ENCODE results near the gene IGLL5. TPM values are rescaled to one million over a fixed set of nuclear protein-coding genes. Genes with fewer than 3 reads are reported as not detected.
A peak's percentile ranks its signal among the peaks of the same experiment; 100 is the strongest.

The IGLL5 gene
- total and polyA plus RNA-seq, 9 of the 15 experiments (the other 6 are each of a cell fraction or from before 2014, with no cell fraction given) = not detected

DNA sequence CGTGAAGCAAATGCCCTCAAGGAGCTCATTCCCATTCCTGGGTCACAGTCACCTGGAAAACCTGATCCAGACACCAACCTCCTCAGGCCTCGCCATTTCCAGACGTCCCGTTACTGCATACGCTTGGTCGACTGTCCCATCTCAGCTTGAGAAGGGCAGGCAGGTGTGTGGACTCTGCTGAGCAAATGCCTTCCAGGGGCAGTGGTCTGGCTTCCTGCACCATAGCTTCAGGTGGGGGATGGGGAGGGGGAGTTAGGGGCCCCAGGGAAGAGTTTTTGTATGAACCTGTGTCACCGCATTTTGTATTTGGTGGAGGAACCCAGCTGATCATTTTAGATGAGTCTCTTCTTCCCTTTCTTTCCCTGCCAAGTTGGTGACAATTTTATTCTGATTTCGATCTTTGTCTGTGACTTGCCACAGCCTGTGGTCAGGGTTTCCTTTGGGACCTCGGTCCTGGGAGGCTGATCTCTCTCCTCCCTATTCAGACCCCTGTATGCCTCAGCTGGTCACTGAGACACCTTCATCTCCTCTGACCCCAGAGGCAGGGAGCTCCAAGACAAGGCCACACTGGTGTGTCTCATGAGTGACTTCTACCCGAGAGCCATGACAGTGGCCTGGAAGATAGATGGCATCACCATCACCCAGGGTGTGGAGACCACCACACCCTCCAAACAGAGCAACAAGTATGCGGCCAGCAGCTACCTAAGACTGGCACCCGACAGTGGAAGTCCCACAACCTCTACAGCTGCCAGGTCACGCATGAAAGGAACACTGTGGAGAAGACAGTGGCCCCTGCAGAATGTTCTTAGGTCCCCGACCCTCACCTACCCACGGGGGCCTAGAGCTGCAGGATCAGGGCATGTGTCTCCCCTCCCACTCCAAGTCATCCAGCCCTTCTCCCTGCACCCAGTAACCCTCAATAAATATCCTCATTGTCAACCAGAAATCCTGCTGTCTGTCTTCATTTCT is 22.9 kb downstream of the IGLL5 start (continued):
- TF ChIP-seq, protein P1, sequence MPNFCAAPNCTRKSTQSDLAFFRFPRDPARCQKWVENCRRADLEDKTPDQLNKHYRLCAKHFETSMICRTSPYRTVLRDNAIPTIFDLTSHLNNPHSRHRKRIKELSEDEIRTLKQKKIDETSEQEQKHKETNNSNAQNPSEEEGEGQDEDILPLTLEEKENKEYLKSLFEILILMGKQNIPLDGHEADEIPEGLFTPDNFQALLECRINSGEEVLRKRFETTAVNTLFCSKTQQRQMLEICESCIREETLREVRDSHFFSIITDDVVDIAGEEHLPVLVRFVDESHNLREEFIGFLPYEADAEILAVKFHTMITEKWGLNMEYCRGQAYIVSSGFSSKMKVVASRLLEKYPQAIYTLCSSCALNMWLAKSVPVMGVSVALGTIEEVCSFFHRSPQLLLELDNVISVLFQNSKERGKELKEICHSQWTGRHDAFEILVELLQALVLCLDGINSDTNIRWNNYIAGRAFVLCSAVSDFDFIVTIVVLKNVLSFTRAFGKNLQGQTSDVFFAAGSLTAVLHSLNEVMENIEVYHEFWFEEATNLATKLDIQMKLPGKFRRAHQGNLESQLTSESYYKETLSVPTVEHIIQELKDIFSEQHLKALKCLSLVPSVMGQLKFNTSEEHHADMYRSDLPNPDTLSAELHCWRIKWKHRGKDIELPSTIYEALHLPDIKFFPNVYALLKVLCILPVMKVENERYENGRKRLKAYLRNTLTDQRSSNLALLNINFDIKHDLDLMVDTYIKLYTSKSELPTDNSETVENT (CRISPR knock-in tag; IDR thresholded peaks at IDR 0.05) = peak; percentile 72; the same call in 1 of the 2 replicates
- TF ChIP-seq MCM7 (IDR thresholded peaks at IDR 0.05) (0 out of 4 replicates have a peak, but pooled peaks of 1 of the 2 experiments have one; percentile 63), GTF2F1 (IDR thresholded peaks at IDR 0.05; ENCODE audit: low read depth, low read length) (0 out of 2 replicates have a peak, but pooled peaks have one; percentile 3), MAFF (IDR thresholded peaks at IDR 0.05; ENCODE audit: low read length) (no peak), PRMT5 (CRISPR knock-in tag; IDR thresholded peaks at IDR 0.05) (0 out of 2 replicates have a peak, but pooled peaks have one; percentile 56), MAFK (IDR thresholded peaks at IDR 0.05; ENCODE audit: low read length) (peak; percentile 12; the same call in 1 of the 2 replicates), CCAR2 (IDR thresholded peaks at IDR 0.05; ENCODE audit: low read depth, low read length) (0 out of 2 replicates have a peak, but pooled peaks have one; percentile 54), ZNF174 (CRISPR knock-in tag; IDR thresholded peaks at IDR 0.05) (no peak), ZKSCAN8 (CRISPR knock-in tag; IDR thresholded peaks at IDR 0.05) (no peak), ETV1 (tag; conservative IDR thresholded peaks at IDR 0.05; ENCODE audit: low read depth) (no peak)
- TF ChIP-seq, protein P2, sequence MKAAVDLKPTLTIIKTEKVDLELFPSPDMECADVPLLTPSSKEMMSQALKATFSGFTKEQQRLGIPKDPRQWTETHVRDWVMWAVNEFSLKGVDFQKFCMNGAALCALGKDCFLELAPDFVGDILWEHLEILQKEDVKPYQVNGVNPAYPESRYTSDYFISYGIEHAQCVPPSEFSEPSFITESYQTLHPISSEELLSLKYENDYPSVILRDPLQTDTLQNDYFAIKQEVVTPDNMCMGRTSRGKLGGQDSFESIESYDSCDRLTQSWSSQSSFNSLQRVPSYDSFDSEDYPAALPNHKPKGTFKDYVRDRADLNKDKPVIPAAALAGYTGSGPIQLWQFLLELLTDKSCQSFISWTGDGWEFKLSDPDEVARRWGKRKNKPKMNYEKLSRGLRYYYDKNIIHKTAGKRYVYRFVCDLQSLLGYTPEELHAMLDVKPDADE (conservative IDR thresholded peaks at IDR 0.05; ENCODE audit: control insufficient read depth, low read depth, low read length) = 0 out of 2 replicates have a peak, but pooled peaks have one; percentile 50
- TF ChIP-seq, protein P3, sequence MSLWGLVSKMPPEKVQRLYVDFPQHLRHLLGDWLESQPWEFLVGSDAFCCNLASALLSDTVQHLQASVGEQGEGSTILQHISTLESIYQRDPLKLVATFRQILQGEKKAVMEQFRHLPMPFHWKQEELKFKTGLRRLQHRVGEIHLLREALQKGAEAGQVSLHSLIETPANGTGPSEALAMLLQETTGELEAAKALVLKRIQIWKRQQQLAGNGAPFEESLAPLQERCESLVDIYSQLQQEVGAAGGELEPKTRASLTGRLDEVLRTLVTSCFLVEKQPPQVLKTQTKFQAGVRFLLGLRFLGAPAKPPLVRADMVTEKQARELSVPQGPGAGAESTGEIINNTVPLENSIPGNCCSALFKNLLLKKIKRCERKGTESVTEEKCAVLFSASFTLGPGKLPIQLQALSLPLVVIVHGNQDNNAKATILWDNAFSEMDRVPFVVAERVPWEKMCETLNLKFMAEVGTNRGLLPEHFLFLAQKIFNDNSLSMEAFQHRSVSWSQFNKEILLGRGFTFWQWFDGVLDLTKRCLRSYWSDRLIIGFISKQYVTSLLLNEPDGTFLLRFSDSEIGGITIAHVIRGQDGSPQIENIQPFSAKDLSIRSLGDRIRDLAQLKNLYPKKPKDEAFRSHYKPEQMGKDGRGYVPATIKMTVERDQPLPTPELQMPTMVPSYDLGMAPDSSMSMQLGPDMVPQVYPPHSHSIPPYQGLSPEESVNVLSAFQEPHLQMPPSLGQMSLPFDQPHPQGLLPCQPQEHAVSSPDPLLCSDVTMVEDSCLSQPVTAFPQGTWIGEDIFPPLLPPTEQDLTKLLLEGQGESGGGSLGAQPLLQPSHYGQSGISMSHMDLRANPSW (CRISPR knock-in tag; IDR thresholded peaks at IDR 0.05) = peak; percentile 63; the same call in 1 of the 2 replicates
- TF ChIP-seq, protein P4, sequence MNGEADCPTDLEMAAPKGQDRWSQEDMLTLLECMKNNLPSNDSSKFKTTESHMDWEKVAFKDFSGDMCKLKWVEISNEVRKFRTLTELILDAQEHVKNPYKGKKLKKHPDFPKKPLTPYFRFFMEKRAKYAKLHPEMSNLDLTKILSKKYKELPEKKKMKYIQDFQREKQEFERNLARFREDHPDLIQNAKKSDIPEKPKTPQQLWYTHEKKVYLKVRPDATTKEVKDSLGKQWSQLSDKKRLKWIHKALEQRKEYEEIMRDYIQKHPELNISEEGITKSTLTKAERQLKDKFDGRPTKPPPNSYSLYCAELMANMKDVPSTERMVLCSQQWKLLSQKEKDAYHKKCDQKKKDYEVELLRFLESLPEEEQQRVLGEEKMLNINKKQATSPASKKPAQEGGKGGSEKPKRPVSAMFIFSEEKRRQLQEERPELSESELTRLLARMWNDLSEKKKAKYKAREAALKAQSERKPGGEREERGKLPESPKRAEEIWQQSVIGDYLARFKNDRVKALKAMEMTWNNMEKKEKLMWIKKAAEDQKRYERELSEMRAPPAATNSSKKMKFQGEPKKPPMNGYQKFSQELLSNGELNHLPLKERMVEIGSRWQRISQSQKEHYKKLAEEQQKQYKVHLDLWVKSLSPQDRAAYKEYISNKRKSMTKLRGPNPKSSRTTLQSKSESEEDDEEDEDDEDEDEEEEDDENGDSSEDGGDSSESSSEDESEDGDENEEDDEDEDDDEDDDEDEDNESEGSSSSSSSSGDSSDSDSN (IDR thresholded peaks at IDR 0.05; ENCODE audit: borderline replicate concordance in 1 of 2, low read depth in 2 of 2, low read length in 2 of 2) = 0 out of 4 replicates have a peak, but pooled peaks of 1 of the 2 experiments have one; percentile 59
- TF ChIP-seq, protein P5, sequence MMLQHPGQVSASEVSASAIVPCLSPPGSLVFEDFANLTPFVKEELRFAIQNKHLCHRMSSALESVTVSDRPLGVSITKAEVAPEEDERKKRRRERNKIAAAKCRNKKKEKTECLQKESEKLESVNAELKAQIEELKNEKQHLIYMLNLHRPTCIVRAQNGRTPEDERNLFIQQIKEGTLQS (IDR thresholded peaks at IDR 0.05) = no peak
- TF ChIP-seq, protein P5 (CRISPR knock-in tag; conservative IDR thresholded peaks at IDR 0.05) = 0 out of 2 replicates have a peak, but pooled peaks have one; percentile 20

All from K562 (cell line).